ENCODE results near the gene COG5. TPM values are rescaled to one million over a fixed set of nuclear protein-coding genes. Genes with fewer than 3 reads are reported as not detected.

The COG5 gene
- total RNA-seq, 2 experiments from 2014 or later = 52.0 to 62.8 TPM

GRCh38 chr7:107435749-107436148 is 128.0 kb downstream of the COG5 start:
- Mint-ChIP-seq H3K4me1 (ENCODE audit: low read depth) (no peaks in the 10 kb centered on the region), H3K27ac (no peak overlapping the region), H3K4me3 (no peak overlapping the region), H3K27me3 (ENCODE audit: low read depth) (no peaks in the 10 kb centered on the region), H3K9me3 (peaks cover 3% of the 10 kb centered on the region), H3K36me3 (ENCODE audit: low read depth) (peaks cover 18% of the 10 kb centered on the region)
- DNase-seq = no peak
- intact Hi-C loops (cut with micrococcal nuclease) = no loop called here
- CTCF ChIA-PET = no interaction called here

- Mint-ChIP-seq H3K36me3 (ENCODE audit: low read depth) (peaks cover 31% of the 10 kb centered on the region), H3K4me1 (ENCODE audit: low read depth) (no peaks in the 10 kb centered on the region), H3K27ac (no peak overlapping the region), H3K27me3 (ENCODE audit: low read depth) (no peaks in the 10 kb centered on the region), H3K9me3 (peaks cover 3% of the 10 kb centered on the region), H3K4me3 (no peak overlapping the region)
- intact Hi-C loops (cut with micrococcal nuclease) = no loop called here
- no peak for DNase-seq
- CTCF ChIA-PET = no interaction called here
Measured at GRCh38 chr7:107432261-107432660, 131.5 kb downstream of the COG5 start.

GRCh38 chr7:107430057-107430456 is 133.7 kb downstream of the COG5 start:
- Mint-ChIP-seq H3K4me3 (no peak overlapping the region), H3K36me3 (ENCODE audit: low read depth) (peaks cover 26% of the 10 kb centered on the region), H3K27ac (no peak overlapping the region), H3K27me3 (ENCODE audit: low read depth) (no peaks in the 10 kb centered on the region), H3K4me1 (ENCODE audit: low read depth) (no peaks in the 10 kb centered on the region), H3K9me3 (peaks cover 3% of the 10 kb centered on the region)
- intact Hi-C loops (cut with micrococcal nuclease) = no loop called here
- CTCF ChIA-PET = no interaction called here
- no peak for DNase-seq

GRCh38 chr7:107428642-107429041 is 135.1 kb downstream of the COG5 start:
- Mint-ChIP-seq H3K4me3 (no peak overlapping the region), H3K27ac (no peak overlapping the region), H3K9me3 (no peaks in the 10 kb centered on the region), H3K27me3 (ENCODE audit: low read depth) (no peaks in the 10 kb centered on the region), H3K4me1 (ENCODE audit: low read depth) (no peaks in the 10 kb centered on the region), H3K36me3 (ENCODE audit: low read depth) (peaks cover 19% of the 10 kb centered on the region)
- intact Hi-C loops (cut with micrococcal nuclease) = no loop called here
- CTCF ChIA-PET = no interaction called here
- no peak for DNase-seq

GRCh38 chr7:107427462-107427861 is 136.3 kb downstream of the COG5 start:
- Mint-ChIP-seq H3K4me3 (no peak overlapping the region), H3K9me3 (no peaks in the 10 kb centered on the region), H3K27ac (no peak overlapping the region), H3K36me3 (ENCODE audit: low read depth) (peaks cover 19% of the 10 kb centered on the region), H3K27me3 (ENCODE audit: low read depth) (no peaks in the 10 kb centered on the region), H3K4me1 (ENCODE audit: low read depth) (no peaks in the 10 kb centered on the region)
- no peak for DNase-seq
- intact Hi-C loops (cut with micrococcal nuclease) = no loop called here
- CTCF ChIA-PET = no interaction called here

GRCh38 chr7:107414198-107414597 is 149.5 kb downstream of the COG5 start:
- H3K4me3 Mint-ChIP-seq = no peak overlapping the region
- no peaks in the 10 kb centered on the region for H3K9me3 Mint-ChIP-seq
- peaks cover 13% of the 10 kb centered on the region for H3K36me3 Mint-ChIP-seq (ENCODE audit: low read depth)
- DNase-seq = no peak
- H3K27ac Mint-ChIP-seq = no peak overlapping the region
- no peaks in the 10 kb centered on the region for H3K27me3 Mint-ChIP-seq (ENCODE audit: low read depth)
- CTCF ChIA-PET = no interaction called here
- intact Hi-C loops (cut with micrococcal nuclease) = no loop called here
- H3K4me1 Mint-ChIP-seq (ENCODE audit: low read depth) = no peaks in the 10 kb centered on the region

- Mint-ChIP-seq H3K4me3 (no peak overlapping the region), H3K4me1 (ENCODE audit: low read depth) (peaks cover 10% of the 10 kb centered on the region), H3K9me3 (no peaks in the 10 kb centered on the region), H3K36me3 (ENCODE audit: low read depth) (peaks cover 23% of the 10 kb centered on the region), H3K27ac (no peak overlapping the region), H3K27me3 (ENCODE audit: low read depth) (no peaks in the 10 kb centered on the region)
- intact Hi-C loops (cut with micrococcal nuclease) = no loop called here
- DNase-seq = no peak
- CTCF ChIA-PET = no interaction called here
Measured at GRCh38 chr7:107408349-107408748, 155.4 kb downstream of the COG5 start.

GRCh38 chr7:107405559-107405958 is 158.2 kb downstream of the COG5 start:
- CTCF ChIA-PET = interaction anchor here (0.5 to 0.6 kb wide), 2 partner anchors 40 to 167 kb away, joined by 3 to 4 read pairs; no protein-coding TSS in a partner anchor
- Mint-ChIP-seq H3K36me3 (ENCODE audit: low read depth) (peaks cover 29% of the 10 kb centered on the region), H3K27ac (no peak overlapping the region), H3K27me3 (ENCODE audit: low read depth) (no peaks in the 10 kb centered on the region), H3K4me1 (ENCODE audit: low read depth) (peaks cover 10% of the 10 kb centered on the region), H3K4me3 (no peak overlapping the region), H3K9me3 (peaks cover 1% of the 10 kb centered on the region)
- intact Hi-C loops (cut with micrococcal nuclease) = no loop called here
- no peak for DNase-seq

- Mint-ChIP-seq H3K27me3 (ENCODE audit: low read depth) (no peaks in the 10 kb centered on the region), H3K4me1 (ENCODE audit: low read depth) (peaks cover 10% of the 10 kb centered on the region), H3K4me3 (no peak overlapping the region), H3K9me3 (peaks cover 1% of the 10 kb centered on the region), H3K27ac (no peak overlapping the region), H3K36me3 (ENCODE audit: low read depth) (peaks cover 25% of the 10 kb centered on the region)
- intact Hi-C loops (cut with micrococcal nuclease) = no loop called here
- CTCF ChIA-PET = interaction anchor here (0.5 to 0.6 kb wide), 4 partner anchors 39 to 344 kb away, joined by 3 to 4 read pairs (median 4); no protein-coding TSS in a partner anchor
- DNase-seq = no peak
Measured at GRCh38 chr7:107404740-107405537, 158.8 kb downstream of the COG5 start.

GRCh38 chr7:107398161-107398560 is 165.6 kb downstream of the COG5 start:
- H3K4me1 Mint-ChIP-seq (ENCODE audit: low read depth) = no peaks in the 10 kb centered on the region
- peaks cover 24% of the 10 kb centered on the region for H3K36me3 Mint-ChIP-seq (ENCODE audit: low read depth)
- H3K27me3 Mint-ChIP-seq (ENCODE audit: low read depth) = no peaks in the 10 kb centered on the region
- intact Hi-C loops (cut with micrococcal nuclease) = no loop called here
- H3K9me3 Mint-ChIP-seq = peaks cover 1% of the 10 kb centered on the region
- no peak for DNase-seq
- H3K27ac Mint-ChIP-seq = no peak overlapping the region
- H3K4me3 Mint-ChIP-seq = no peak overlapping the region
- CTCF ChIA-PET = no interaction called here

GRCh38 chr7:107396990-107397389 is 166.7 kb downstream of the COG5 start:
- no peak overlapping the region for H3K27ac Mint-ChIP-seq
- H3K4me3 Mint-ChIP-seq = no peak overlapping the region
- H3K4me1 Mint-ChIP-seq (ENCODE audit: low read depth) = no peaks in the 10 kb centered on the region
- intact Hi-C loops (cut with micrococcal nuclease) = no loop called here
- peaks cover 1% of the 10 kb centered on the region for H3K9me3 Mint-ChIP-seq
- DNase-seq = no peak
- no peaks in the 10 kb centered on the region for H3K27me3 Mint-ChIP-seq (ENCODE audit: low read depth)
- peaks cover 22% of the 10 kb centered on the region for H3K36me3 Mint-ChIP-seq (ENCODE audit: low read depth)
- CTCF ChIA-PET = interaction anchor here (0.6 kb wide), 1 partner anchor 51 kb away, joined by 3 read pairs; no protein-coding TSS in a partner anchor

- CTCF ChIA-PET = interaction anchor here (0.7 kb wide), 1 partner anchor 1171 kb away, joined by 3 read pairs; no protein-coding TSS in a partner anchor
- H3K36me3 Mint-ChIP-seq (ENCODE audit: low read depth) = peaks cover 18% of the 10 kb centered on the region
- no peak overlapping the region for H3K4me3 Mint-ChIP-seq
- no peak for DNase-seq
- no peaks in the 10 kb centered on the region for H3K27me3 Mint-ChIP-seq (ENCODE audit: low read depth)
- no peak overlapping the region for H3K27ac Mint-ChIP-seq
- H3K4me1 Mint-ChIP-seq (ENCODE audit: low read depth) = no peaks in the 10 kb centered on the region
- intact Hi-C loops (cut with micrococcal nuclease) = no loop called here
- no peaks in the 10 kb centered on the region for H3K9me3 Mint-ChIP-seq
Measured at GRCh38 chr7:107396081-107396480, 167.6 kb downstream of the COG5 start.

- CTCF ChIA-PET = interaction anchor here (1.4 kb wide), 1 partner anchor 8 kb away, joined by 3 read pairs; no protein-coding TSS in a partner anchor
- no peaks in the 10 kb centered on the region for H3K27me3 Mint-ChIP-seq (ENCODE audit: low read depth)
- H3K27ac Mint-ChIP-seq = no peak overlapping the region
- DNase-seq = no peak
- H3K9me3 Mint-ChIP-seq = no peaks in the 10 kb centered on the region
- H3K4me1 Mint-ChIP-seq (ENCODE audit: low read depth) = no peaks in the 10 kb centered on the region
- H3K36me3 Mint-ChIP-seq (ENCODE audit: low read depth) = peaks cover 18% of the 10 kb centered on the region
- no peak overlapping the region for H3K4me3 Mint-ChIP-seq
- intact Hi-C loops (cut with micrococcal nuclease) = no loop called here
Measured at GRCh38 chr7:107394831-107395230, 168.9 kb downstream of the COG5 start.

Measured in activated naive CD4-positive, alpha-beta T cell treated with anti-CD3 and anti-CD28 coated beads for 36 hours (primary cell).